ENCODE measurements around the gene FOCAD.
"Not testable (repeated sequence)": the region's sequence is repeated elsewhere in the genome, so short reads cannot be mapped to it uniquely, and the experiment has no call there.

The FOCAD gene

GRCh38 chr9:20684035-20684874 is at the start of gene FOCAD:
Gene FOCAD (plus strand): TSS chr9:20684259. CDS start chr9:20715354, 31,095 bp downstream.
- peak; percentile 98 for DNase-seq
- in situ Hi-C loops (cut with MboI; ENCODE audit: low pct_unique_long_range_greater_than_20kb, low sequenced_read_pairs): no loop called here

DNA sequence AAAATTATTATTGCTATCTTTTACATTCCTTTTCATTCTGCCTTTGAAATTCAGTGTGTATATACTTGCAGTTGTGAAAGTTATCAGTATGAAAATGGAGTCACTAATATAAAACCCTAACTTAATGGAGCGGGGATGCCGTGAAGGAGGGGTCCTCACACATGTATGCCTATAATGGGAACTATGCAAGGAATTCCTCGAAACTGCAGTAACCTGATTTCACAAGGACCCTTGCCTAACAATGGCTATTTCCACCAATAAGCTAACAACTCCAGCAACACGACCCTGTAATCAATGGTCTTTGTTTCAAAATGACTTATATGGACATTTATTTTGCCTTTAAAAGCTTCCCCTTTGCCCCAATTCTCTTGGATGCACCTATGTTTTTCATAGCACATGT is 49.2 kb upstream of the FOCAD start:
- in situ Hi-C loops (cut with MboI; ENCODE audit: low pct_unique_long_range_greater_than_20kb, low sequenced_read_pairs): no loop called here

GRCh38 chr9:20636888-20637440 is 47.1 kb upstream of the FOCAD start:
- in situ Hi-C loops (cut with MboI; ENCODE audit: low pct_unique_long_range_greater_than_20kb, low sequenced_read_pairs): no loop called here
- no peak for DNase-seq

More for the DNA sequence above, 49.2 kb upstream of the FOCAD start:
- no peak for DNase-seq

- peak; percentile 72 for DNase-seq
- in situ Hi-C loops (cut with MboI; ENCODE audit: low pct_unique_long_range_greater_than_20kb, low sequenced_read_pairs): no loop called here
Observed at GRCh38 chr9:20640331-20641187, 43.5 kb upstream of the FOCAD start.

GRCh38 chr9:20642045-20642444 is 42.0 kb upstream of the FOCAD start:
- DNase-seq: peak; percentile 14
- in situ Hi-C loops (cut with MboI; ENCODE audit: low pct_unique_long_range_greater_than_20kb, low sequenced_read_pairs): no loop called here

- no peak for DNase-seq
- in situ Hi-C loops (cut with MboI; ENCODE audit: low pct_unique_long_range_greater_than_20kb, low sequenced_read_pairs): no loop called here
Observed at GRCh38 chr9:20643660-20644059, 40.4 kb upstream of the FOCAD start.

DNA sequence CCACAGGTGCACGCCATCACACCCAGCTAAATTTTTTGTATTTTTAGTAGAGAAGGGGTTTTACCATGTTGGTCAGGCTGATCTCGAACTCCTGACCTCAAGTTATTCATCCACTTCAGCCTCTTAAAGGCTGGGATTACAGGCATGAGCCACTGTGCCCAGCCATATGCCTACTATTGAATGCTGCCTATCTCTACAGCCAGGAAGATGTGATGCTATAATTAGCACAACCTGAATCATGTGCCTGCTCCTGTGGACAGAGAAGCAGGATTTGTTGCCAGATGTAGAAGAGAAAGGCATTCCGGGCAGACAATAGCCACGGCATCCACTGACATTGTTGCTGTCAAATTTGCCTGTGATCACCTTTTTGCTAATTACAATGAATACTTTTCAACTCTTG is 37.4 kb upstream of the FOCAD start:
- in situ Hi-C loops (cut with MboI; ENCODE audit: low pct_unique_long_range_greater_than_20kb, low sequenced_read_pairs): no loop called here

DNA sequence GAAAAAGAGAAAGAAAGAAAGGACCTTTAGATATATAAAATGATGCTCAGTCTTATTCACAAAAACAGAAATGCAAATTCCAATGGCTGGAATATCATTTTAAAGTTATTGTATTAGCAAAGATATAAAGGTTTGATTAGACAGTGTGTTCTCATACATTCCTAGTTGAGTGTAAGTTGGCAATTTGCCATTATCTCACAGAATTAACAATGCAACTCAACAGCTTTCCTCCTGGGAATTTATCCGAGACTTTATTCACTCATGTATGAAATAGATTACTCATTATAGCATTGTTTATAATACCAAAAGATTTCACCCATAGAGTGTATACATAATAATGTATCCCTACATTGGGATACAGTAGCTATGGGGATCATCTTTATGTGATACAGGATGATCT is 34.7 kb upstream of the FOCAD start:
- DNase-seq: no peak
- in situ Hi-C loops (cut with MboI; ENCODE audit: low pct_unique_long_range_greater_than_20kb, low sequenced_read_pairs): no loop called here

More for the DNA sequence above, 37.4 kb upstream of the FOCAD start:
- DNase-seq: no peak

GRCh38 chr9:20650313-20650712 is 33.7 kb upstream of the FOCAD start:
- in situ Hi-C loops (cut with MboI; ENCODE audit: low pct_unique_long_range_greater_than_20kb, low sequenced_read_pairs): no loop called here
- no peak for DNase-seq

GRCh38 chr9:20650750-20651299 is 33.2 kb upstream of the FOCAD start:
- in situ Hi-C loops (cut with MboI; ENCODE audit: low pct_unique_long_range_greater_than_20kb, low sequenced_read_pairs): no loop called here
- no peak for DNase-seq

GRCh38 chr9:20651939-20652338 is 32.1 kb upstream of the FOCAD start:
- in situ Hi-C loops (cut with MboI; ENCODE audit: low pct_unique_long_range_greater_than_20kb, low sequenced_read_pairs): no loop called here

GRCh38 chr9:20658246-20658667 is 25.8 kb upstream of the FOCAD start:
- DNase-seq; in situ Hi-C loops (cut with MboI; ENCODE audit: low pct_unique_long_range_greater_than_20kb, low sequenced_read_pairs): not testable (repeated sequence)

More at GRCh38 chr9:20651939-20652338, 32.1 kb upstream of the FOCAD start:
- peak; percentile 61 for DNase-seq

DNA sequence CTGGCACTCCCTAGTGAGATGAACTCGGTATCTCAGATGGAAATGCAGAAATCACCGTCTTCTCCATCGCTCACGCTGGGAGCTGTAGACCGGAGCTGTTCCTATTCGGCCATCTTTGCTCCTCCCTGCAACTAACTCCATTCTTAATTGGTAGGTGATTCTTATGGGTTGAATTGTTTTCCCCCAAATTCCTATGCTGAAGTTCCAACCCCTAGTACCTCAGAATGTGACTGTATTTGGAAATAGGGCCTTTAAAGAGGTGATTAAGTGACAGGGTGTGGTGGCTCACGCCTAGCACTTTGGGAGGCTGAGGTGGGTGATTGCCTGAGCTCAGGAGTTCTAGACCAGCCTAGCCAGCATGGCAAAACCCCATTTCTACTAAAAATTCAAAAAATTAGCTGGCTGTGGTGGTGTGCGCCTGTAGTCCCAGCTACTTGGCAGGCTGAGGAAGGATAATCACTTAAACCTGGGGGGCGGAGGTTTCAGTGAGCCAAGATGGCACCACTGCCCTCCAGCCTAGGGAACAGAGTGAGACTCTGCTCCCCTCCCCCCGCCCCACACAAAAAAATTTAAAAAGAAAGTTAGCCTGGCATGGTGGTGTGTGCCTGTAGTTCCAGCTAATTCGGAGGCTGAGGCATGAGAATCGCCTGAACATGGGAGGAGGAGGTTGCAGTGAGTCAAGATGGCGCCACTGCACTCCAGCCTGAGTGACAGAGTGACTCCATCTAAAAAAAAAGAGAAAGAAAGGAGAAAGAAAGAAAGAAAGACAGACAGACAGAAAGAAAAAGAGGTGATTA is 25.2 kb upstream of the FOCAD start:
- in situ Hi-C loops (cut with MboI; ENCODE audit: low pct_unique_long_range_greater_than_20kb, low sequenced_read_pairs): no loop called here
- DNase-seq: peak; percentile 57

- no peak for DNase-seq
- in situ Hi-C loops (cut with MboI; ENCODE audit: low pct_unique_long_range_greater_than_20kb, low sequenced_read_pairs): no loop called here
Observed at GRCh38 chr9:20659474-20659967, 24.5 kb upstream of the FOCAD start.

DNA sequence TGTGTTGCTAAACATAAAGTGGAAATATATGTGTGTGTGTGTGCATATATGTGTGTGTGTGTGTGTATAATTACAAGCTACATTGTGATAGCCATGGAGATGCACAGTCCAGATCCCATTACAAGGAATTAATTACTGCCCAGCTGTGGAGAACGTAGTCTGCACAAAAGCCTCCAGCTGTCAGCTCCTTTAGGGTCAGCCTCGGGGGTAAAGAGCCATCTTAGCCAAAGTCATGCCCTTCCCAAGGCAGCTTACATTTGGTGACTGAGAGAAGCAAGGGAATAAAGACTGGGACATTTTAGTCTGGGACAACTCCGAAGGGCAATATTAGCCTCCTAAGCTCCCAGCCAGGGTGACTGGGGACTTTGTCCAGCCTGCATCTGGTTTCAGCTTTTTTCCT is 21.9 kb upstream of the FOCAD start:
- in situ Hi-C loops (cut with MboI; ENCODE audit: low pct_unique_long_range_greater_than_20kb, low sequenced_read_pairs): no loop called here
- DNase-seq: no peak

GRCh38 chr9:20663133-20663532 is 20.9 kb upstream of the FOCAD start:
- DNase-seq: no peak
- in situ Hi-C loops (cut with MboI; ENCODE audit: low pct_unique_long_range_greater_than_20kb, low sequenced_read_pairs): no loop called here

DNA sequence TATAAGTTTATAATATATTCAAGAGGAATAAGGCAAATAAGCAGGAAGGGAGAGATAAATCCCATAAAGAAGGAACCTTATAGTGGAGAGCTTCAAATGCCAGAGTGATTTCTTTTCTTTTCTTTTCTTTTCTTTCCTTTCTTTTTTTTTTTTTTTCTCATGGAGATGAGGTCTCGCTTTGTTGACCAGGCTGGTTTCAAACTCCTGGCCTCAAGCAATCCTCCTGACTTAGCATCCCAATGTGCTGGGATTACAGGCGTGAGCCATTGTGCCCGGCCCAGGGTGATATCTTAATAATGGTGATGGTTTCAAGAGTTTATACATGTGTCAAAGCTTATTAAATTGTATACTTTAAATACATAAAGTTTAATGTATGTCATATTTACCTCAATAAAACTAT is 19.6 kb upstream of the FOCAD start:
- in situ Hi-C loops (cut with MboI; ENCODE audit: low pct_unique_long_range_greater_than_20kb, low sequenced_read_pairs): no loop called here
- DNase-seq: no peak

- in situ Hi-C loops (cut with MboI; ENCODE audit: low pct_unique_long_range_greater_than_20kb, low sequenced_read_pairs): no loop called here
- DNase-seq: no peak
Observed at GRCh38 chr9:20670395-20670794, 13.7 kb upstream of the FOCAD start.

GRCh38 chr9:20671635-20672034 is 12.4 kb upstream of the FOCAD start:
- in situ Hi-C loops (cut with MboI; ENCODE audit: low pct_unique_long_range_greater_than_20kb, low sequenced_read_pairs): no loop called here
- DNase-seq: no peak
